HepG2 (cell line): ENCODE data around the gene PMVK. TPM values are rescaled to one million over a fixed set of nuclear protein-coding genes. Genes with fewer than 3 reads are reported as not detected.

Experiments used
- ATF3 ChIP-seq: sonication (generic); formaldehyde crosslinking; IDR thresholded peaks from 2 replicates; pipeline ENCODE4 v1.4.0; 2020; ENCODE audit warnings: missing genetic modification reagents
- MXI1 ChIP-seq: IDR thresholded peaks from 3 replicates; pipeline ENCODE4 v1.6.1; 2012; ENCODE audit warnings: low read depth, low read length, inconsistent platforms, borderline replicate concordance
- NPAS2 ChIP-seq: sonication (generic); formaldehyde crosslinking; IDR thresholded peaks from 2 replicates; pipeline ENCODE4 v1.8.0; 2022; ENCODE audit warnings: mild to moderate bottlenecking, missing genetic modification reagents, borderline replicate concordance
- PAXIP1 ChIP-seq: sonication (generic); formaldehyde crosslinking; conservative IDR thresholded peaks from 2 replicates; pipeline ENCODE4 v1.4.0; 2020; ENCODE audit warnings: mild to moderate bottlenecking, missing genetic modification reagents, moderate library complexity
- PBX3 ChIP-seq: sonication (generic); formaldehyde crosslinking; IDR thresholded peaks from 2 replicates; pipeline ENCODE4 v1.8.1; 2023; ENCODE audit warnings: missing genetic modification reagents, inconsistent platforms, borderline replicate concordance
- RAD21 ChIP-seq: fragments of 450-650 bp; formaldehyde crosslinking; IDR thresholded peaks from 2 replicates; pipeline ENCODE4 v1.5.0; 2020; ENCODE audit warnings: mild to moderate bottlenecking
- RFX1 ChIP-seq: fragments of 450-650 bp; IDR thresholded peaks from 2 replicates; pipeline ENCODE4 v1.6.1; 2017
- RXRA ChIP-seq: sonication (generic); formaldehyde crosslinking; IDR thresholded peaks from 2 replicates; pipeline ENCODE4 v1.5.1; 2020; ENCODE audit warnings: missing genetic modification reagents
- SAP130 ChIP-seq: IDR thresholded peaks from 2 replicates; pipeline ENCODE4 v1.6.1; 2016; ENCODE audit warnings: low read depth
- SIX1 ChIP-seq: sonication (generic); formaldehyde crosslinking; IDR thresholded peaks from 2 replicates; pipeline ENCODE4 v1.4.0; 2020; ENCODE audit warnings: missing genetic modification reagents, borderline replicate concordance
- TFAP4 ChIP-seq: sonication (generic); IDR thresholded peaks from 2 replicates; pipeline ENCODE4 v1.6.1; 2016; ENCODE audit warnings: low read depth, borderline replicate concordance
- ZBTB25 ChIP-seq: IDR thresholded peaks from 2 replicates; pipeline ENCODE4 v1.6.1; 2018; ENCODE audit warnings: missing genetic modification reagents
- ZBTB4 ChIP-seq: sonication (generic); formaldehyde crosslinking; IDR thresholded peaks from 2 replicates; pipeline ENCODE4 v1.4.0; 2020; ENCODE audit warnings: missing genetic modification reagents, mild to moderate bottlenecking, borderline replicate concordance
- ZFX ChIP-seq: sonication (generic); formaldehyde crosslinking; IDR thresholded peaks from 2 replicates; pipeline ENCODE4 v1.4.0; 2020; ENCODE audit warnings: mild to moderate bottlenecking, low read depth, missing genetic modification reagents, moderate library complexity
- ZNF124 ChIP-seq: sonication (generic); formaldehyde crosslinking; IDR thresholded peaks from 2 replicates; pipeline ENCODE4 v1.4.0; 2020; ENCODE audit warnings: missing genetic modification reagents
- ZNF264 ChIP-seq: sonication (generic); formaldehyde crosslinking; IDR thresholded peaks from 2 replicates; pipeline ENCODE4 v1.4.0; 2020; ENCODE audit warnings: missing genetic modification reagents
- ZNF558 ChIP-seq: sonication (generic); formaldehyde crosslinking; IDR thresholded peaks from 2 replicates; pipeline ENCODE4 v1.9.0; 2022; ENCODE audit warnings: mild to moderate bottlenecking, missing genetic modification reagents, borderline replicate concordance
- ZSCAN25 ChIP-seq: sonication (generic); formaldehyde crosslinking; IDR thresholded peaks from 2 replicates; pipeline ENCODE4 v1.8.0; 2022; ENCODE audit warnings: mild to moderate bottlenecking, missing genetic modification reagents
- polyA plus RNA-seq, 8 experiments: library from polyadenylated mRNA; depleted of rRNA in 3 of 8; stranded (reverse) in 7 of 8; unstranded in 1 of 8; fragments of >200 nt; fragmentation: Illumina TruSeq in 4 of 8; extraction: Trizol in 4 of 8; gene quantifications; 2 replicates each; pipeline versions ENCODE4 v1.2.1 to v1.2.3, GENCODE V29; 2011 to 2016; ENCODE audit warnings: low read depth in 4 of 8, missing spikeins in 1 of 8, mixed read lengths in 1 of 8; ENCODE audit not compliant: insufficient read depth in 1 of 8
- total RNA-seq, 5 experiments: library from RNA; depleted of rRNA; stranded (reverse); fragments of >200 nt; fragmentation: Illumina TruSeq; extraction: Trizol; gene quantifications; 2 replicates each; pipeline ENCODE4 v1.2.3, GENCODE V29; 2016; ENCODE audit warnings: low read depth in 1 of 5

PMVK gene
- total and polyA plus RNA-seq, 2 of the 13 experiments (the other 11 are each of a cell fraction or from before 2014, with no cell fraction given), result 3.9 to 12.6 TPM

- TF ChIP-seq NPAS2 (CRISPR knock-in tag) (no peak), RFX1 (peak; percentile 92), SIX1 (CRISPR knock-in tag) (no peak), ZNF558 (CRISPR knock-in tag) (no peak), RAD21 (CRISPR knock-in tag) (no peak), ZBTB25 (CRISPR knock-in tag) (no peak), ZFX (CRISPR knock-in tag) (peak; percentile 39; the same call in 1 of the 2 replicates), SAP130 (CRISPR knock-in tag) (peak; percentile 51), ZBTB4 (CRISPR knock-in tag) (0 out of 2 replicates have a peak, but pooled peaks have one; percentile 39), ATF3 (CRISPR knock-in tag) (no peak), PBX3 (CRISPR knock-in tag) (no peak), PAXIP1 (CRISPR knock-in tag) (0 out of 2 replicates have a peak, but pooled peaks have one; percentile 15), RXRA (peak; percentile 35; the same call in 1 of the 2 replicates), ZSCAN25 (CRISPR knock-in tag) (0 out of 2 replicates have a peak, but pooled peaks have one; percentile 36), ZNF264 (CRISPR knock-in tag) (no peak), MXI1 (peak; percentile 87; the same call in 2 of the 3 replicates), TFAP4 (peak; percentile 46; the same call in 1 of the 2 replicates), ZNF124 (CRISPR knock-in tag) (no peak)
Measured at GRCh38 chr1:154941333-154942013, 5.0 kb upstream of the PMVK start (continued).
